Tibial artery (tissue), 4 donors: ENCODE measurements around the gene UBQLN3.

Experiments used
- DNase-seq, 2 donors: peaks; one replicate each; pipeline ENCODE4 v3.0.0-alpha.2; 2019
- H3K27ac ChIP-seq, 2 donors: fragments of 200-600 bp; sonication (generic) in 1 of 2; 1 replicate in 1 of 2; 2 replicates in 1 of 2; pipeline ENCODE4 v1.5.1; 2018 to 2019; ENCODE audit warnings: mild to moderate bottlenecking in 1 of 2
- H3K27me3 ChIP-seq, 2 donors: fragments of 200-600 bp; sonication (generic) in 1 of 2; one replicate each; pipeline versions ENCODE4 v1.5.1 to v1.6.0; 2016 to 2019
- H3K36me3 ChIP-seq, 3 donors: fragments of 200-600 bp; sonication (generic) in 2 of 3; one replicate each; pipeline ENCODE4 v1.5.1; 2016 to 2019; ENCODE audit warnings: mild to moderate bottlenecking in 2 of 3
- H3K4me1 ChIP-seq, 4 donors: fragments of 200-600 bp; sonication (generic) in 2 of 4; 1 replicate in 3 of 4; 2 replicates in 1 of 4; pipeline ENCODE4 v1.5.1; 2016 to 2019
- H3K4me3 ChIP-seq, 2 donors: fragments of 200-600 bp; sonication (generic) in 1 of 2; 1 replicate in 1 of 2; 2 replicates in 1 of 2; pipeline ENCODE4 v1.5.1; 2018 to 2019; ENCODE audit warnings: mild to moderate bottlenecking in 2 of 2
- H3K9me3 ChIP-seq, 3 donors: fragments of 200-600 bp; sonication (generic) in 1 of 3; one replicate each; pipeline ENCODE4 v1.5.1; 2016 to 2019
- intact Hi-C: fragments of 100-400 bp; cut with DNase I; formaldehyde crosslinking; loops from one replicate; pipeline ENCODE4 v1.15.0; 2023; ENCODE audit warnings: low total_unique reads
- TF ChIP-seq, protein P1 (sequence below), 2 experiments: fragments of 200-600 bp in 1 of 2; fragments of 450-650 bp in 1 of 2; IDR thresholded peaks; one replicate each; pipeline ENCODE4 v1.5.1; 2017 to 2019; ENCODE audit warnings: antibody characterized with exemption in 2 of 2, mild to moderate bottlenecking in 1 of 2, moderate library complexity in 1 of 2

The UBQLN3 gene

GRCh38 chr11:5489576-5490357, 20.0 kb downstream of the UBQLN3 start:
- intact Hi-C loops: no loop called here
- TF ChIP-seq, protein P1, sequence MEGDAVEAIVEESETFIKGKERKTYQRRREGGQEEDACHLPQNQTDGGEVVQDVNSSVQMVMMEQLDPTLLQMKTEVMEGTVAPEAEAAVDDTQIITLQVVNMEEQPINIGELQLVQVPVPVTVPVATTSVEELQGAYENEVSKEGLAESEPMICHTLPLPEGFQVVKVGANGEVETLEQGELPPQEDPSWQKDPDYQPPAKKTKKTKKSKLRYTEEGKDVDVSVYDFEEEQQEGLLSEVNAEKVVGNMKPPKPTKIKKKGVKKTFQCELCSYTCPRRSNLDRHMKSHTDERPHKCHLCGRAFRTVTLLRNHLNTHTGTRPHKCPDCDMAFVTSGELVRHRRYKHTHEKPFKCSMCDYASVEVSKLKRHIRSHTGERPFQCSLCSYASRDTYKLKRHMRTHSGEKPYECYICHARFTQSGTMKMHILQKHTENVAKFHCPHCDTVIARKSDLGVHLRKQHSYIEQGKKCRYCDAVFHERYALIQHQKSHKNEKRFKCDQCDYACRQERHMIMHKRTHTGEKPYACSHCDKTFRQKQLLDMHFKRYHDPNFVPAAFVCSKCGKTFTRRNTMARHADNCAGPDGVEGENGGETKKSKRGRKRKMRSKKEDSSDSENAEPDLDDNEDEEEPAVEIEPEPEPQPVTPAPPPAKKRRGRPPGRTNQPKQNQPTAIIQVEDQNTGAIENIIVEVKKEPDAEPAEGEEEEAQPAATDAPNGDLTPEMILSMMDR (IDR thresholded peaks at IDR 0.05): no peak
- Histone ChIP-seq H3K4me3 (no peak overlapping the region), H3K9me3 (no peaks in the 10 kb centered on the region), H3K36me3 (no peaks in the 10 kb centered on the region), H3K27me3 (no peaks in the 10 kb centered on the region), H3K4me1 (no peaks in the 10 kb centered on the region), H3K27ac (no peak overlapping the region)
- DNase-seq: no peak

DNA sequence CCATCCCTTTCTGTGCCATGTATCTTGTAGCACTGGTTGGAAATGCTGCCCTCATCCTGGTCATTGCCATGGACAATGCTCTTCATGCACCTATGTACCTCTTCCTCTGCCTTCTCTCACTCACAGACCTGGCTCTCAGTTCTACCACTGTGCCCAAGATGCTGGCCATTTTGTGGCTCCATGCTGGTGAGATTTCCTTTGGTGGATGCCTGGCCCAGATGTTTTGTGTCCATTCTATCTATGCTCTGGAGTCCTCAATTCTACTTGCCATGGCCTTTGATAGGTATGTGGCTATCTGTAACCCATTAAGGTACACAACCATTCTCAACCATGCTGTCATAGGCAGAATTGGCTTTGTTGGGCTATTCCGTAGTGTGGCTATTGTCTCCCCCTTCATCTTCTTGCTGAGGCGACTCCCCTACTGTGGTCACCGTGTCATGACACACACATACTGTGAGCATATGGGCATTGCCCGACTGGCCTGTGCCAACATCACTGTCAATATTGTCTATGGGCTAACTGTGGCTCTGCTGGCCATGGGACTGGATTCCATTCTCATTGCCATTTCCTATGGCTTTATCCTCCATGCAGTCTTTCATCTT, 20.9 kb downstream of the UBQLN3 start:
- Histone ChIP-seq H3K27me3 (no peaks in the 10 kb centered on the region), H3K9me3 (no peaks in the 10 kb centered on the region), H3K36me3 (no peaks in the 10 kb centered on the region), H3K4me3 (no peak overlapping the region), H3K27ac (no peak overlapping the region), H3K4me1 (no peaks in the 10 kb centered on the region)
- no peak for DNase-seq
- intact Hi-C loops: no loop called here
- TF ChIP-seq, protein P1 (IDR thresholded peaks at IDR 0.05): no peak

DNA sequence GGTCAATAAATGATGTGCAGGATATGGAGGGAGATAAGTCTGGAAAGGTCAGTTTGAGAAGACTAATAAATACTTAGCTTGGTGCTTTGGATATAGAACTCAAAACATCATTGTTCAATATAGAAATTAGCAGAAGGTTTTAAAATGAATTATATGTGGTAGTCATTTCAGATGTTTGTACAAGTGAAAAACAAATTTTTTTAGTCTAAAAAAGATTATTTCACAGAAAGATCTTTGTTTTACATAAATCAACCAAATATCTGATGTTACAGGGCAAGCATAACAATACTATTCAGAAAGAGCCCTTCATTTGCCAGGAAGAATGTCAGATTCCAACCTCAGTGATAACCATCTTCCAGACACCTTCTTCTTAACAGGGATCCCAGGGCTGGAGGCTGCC, 21.4 kb downstream of the UBQLN3 start, which contains the start of gene OR52D1:
Gene OR52D1 (plus strand): TSS at position 301 of the 400 bp plus-strand sequence. CDS start 22 bp downstream, at position 323.
- no peaks in the 10 kb centered on the region for H3K36me3 ChIP-seq
- H3K27ac ChIP-seq: no peak within 1 kb of the TSS
- no peak within 1 kb of the TSS for H3K4me3 ChIP-seq
- TF ChIP-seq, protein P1 (IDR thresholded peaks at IDR 0.05): no peak
- H3K9me3 ChIP-seq: no peaks in the 10 kb centered on the region
- intact Hi-C loops: no loop called here
- no peaks in the 10 kb centered on the region for H3K4me1 ChIP-seq
- DNase-seq: no peak
- H3K27me3 ChIP-seq: no peaks in the 10 kb centered on the region

- H3K27ac ChIP-seq: no peak overlapping the region
- DNase-seq: no peak
- H3K9me3 ChIP-seq: no peaks in the 10 kb centered on the region
- TF ChIP-seq, protein P1 (IDR thresholded peaks at IDR 0.05): no peak
- no peak overlapping the region for H3K4me3 ChIP-seq
- H3K4me1 ChIP-seq: no peaks in the 10 kb centered on the region
- H3K27me3 ChIP-seq: no peaks in the 10 kb centered on the region
- intact Hi-C loops: no loop called here
- H3K36me3 ChIP-seq: no peaks in the 10 kb centered on the region
Measured at GRCh38 chr11:5486421-5486820, 23.3 kb downstream of the UBQLN3 start.

GRCh38 chr11:5486003-5486402, 23.8 kb downstream of the UBQLN3 start:
- intact Hi-C loops: no loop called here
- DNase-seq: no peak
- no peaks in the 10 kb centered on the region for H3K4me1 ChIP-seq
- no peak overlapping the region for H3K4me3 ChIP-seq
- H3K36me3 ChIP-seq: no peaks in the 10 kb centered on the region
- no peak overlapping the region for H3K27ac ChIP-seq
- TF ChIP-seq, protein P1 (IDR thresholded peaks at IDR 0.05): no peak
- no peaks in the 10 kb centered on the region for H3K9me3 ChIP-seq
- no peaks in the 10 kb centered on the region for H3K27me3 ChIP-seq
